K562 (cell line): ENCODE data around the gene CT83.

Experiments used
- E4F1 ChIP-seq: fragments of 250-450 bp; sonication (Bioruptor Pico); IDR thresholded peaks from 2 replicates; pipeline ENCODE4 v1.5.0; 2021; ENCODE audit warnings: mild to moderate bottlenecking, borderline replicate concordance
- NR2C1 ChIP-seq, 2 experiments: fragments of 450-650 bp; IDR thresholded peaks; 2 replicates each; pipeline ENCODE4 v1.6.1; 2017; ENCODE audit warnings: mild to moderate bottlenecking in 2 of 2, antibody characterized with exemption in 1 of 2, inconsistent platforms in 1 of 2, missing compliant biosample characterization in 1 of 2, missing genetic modification characterization in 1 of 2
- SIX5 ChIP-seq, 2 experiments: IDR thresholded peaks; 2 replicates each; pipeline ENCODE4 v1.6.1; 2011; ENCODE audit warnings: low read length in 2 of 2, borderline replicate concordance in 1 of 2, low read depth in 1 of 2, mild to moderate bottlenecking in 1 of 2, moderate library complexity in 1 of 2; ENCODE audit not compliant: insufficient read depth in 1 of 2
- SMARCE1 ChIP-seq: fragments of 450-650 bp; IDR thresholded peaks from 2 replicates; pipeline ENCODE4 v1.7.1; 2016; ENCODE audit warnings: mild to moderate bottlenecking
- STAG1 ChIP-seq: sonication (generic); formaldehyde crosslinking; IDR thresholded peaks from 2 replicates; pipeline ENCODE4 v1.5.0; 2020; ENCODE audit warnings: missing genetic modification reagents, borderline replicate concordance
- TBL1XR1 ChIP-seq, 2 experiments: IDR thresholded peaks; 2 replicates each; pipeline ENCODE4 v1.6.1; 2012; ENCODE audit warnings: improper control_type of control experiment in 2 of 2, low read length in 2 of 2, mild to moderate bottlenecking in 1 of 2
- TGIF2 ChIP-seq: sonication (generic); formaldehyde crosslinking; IDR thresholded peaks from 2 replicates; pipeline ENCODE4 v1.8.1; 2022; ENCODE audit warnings: mild to moderate bottlenecking, missing genetic modification reagents, moderate library complexity
- YY1 ChIP-seq, 3 experiments: IDR thresholded peaks; 2 replicates each; pipeline ENCODE4 v1.6.1; 2011; ENCODE audit warnings: low read length in 2 of 3, mild to moderate bottlenecking in 2 of 3, moderate library complexity in 2 of 3, borderline replicate concordance in 1 of 3, control low read depth in 1 of 3, low read depth in 1 of 3; ENCODE audit not compliant: insufficient read depth in 3 of 3, insufficient replicate concordance in 2 of 3, control insufficient read depth in 1 of 3, insufficient read length in 1 of 3; ENCODE audit errors: extremely low read depth in 1 of 3
- ZNF695 ChIP-seq: fragments of 450-650 bp; formaldehyde crosslinking; IDR thresholded peaks from 2 replicates; pipeline ENCODE4 v1.4.0; 2020; ENCODE audit warnings: mild to moderate bottlenecking, moderate library complexity

DNA sequence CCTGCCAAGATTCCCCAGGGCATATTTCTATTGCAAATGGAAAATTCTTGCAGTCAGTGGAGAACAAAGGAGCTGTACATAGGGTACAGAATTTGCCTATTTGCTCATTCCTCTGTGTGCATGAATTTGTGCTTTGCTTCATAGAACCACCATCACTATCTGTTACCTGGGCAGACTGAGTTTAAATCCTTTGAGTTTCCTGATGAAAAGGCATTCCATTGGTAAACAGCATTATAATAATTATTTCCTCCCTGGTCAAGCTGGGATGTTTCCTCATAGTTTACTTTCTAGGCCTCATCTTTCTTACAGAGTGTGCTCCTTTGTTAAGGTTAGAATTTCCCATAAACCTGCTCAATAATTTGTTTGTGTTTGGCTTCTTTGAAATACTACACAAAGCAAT is 27.2 kb downstream of the CT83 start:
- TF ChIP-seq TBL1XR1 (IDR thresholded peaks at IDR 0.05; ENCODE audit: low read length in 2 of 2) = no peak
- no peak for TF ChIP-seq SMARCE1
- no peak for TF ChIP-seq NR2C1 (IDR thresholded peaks at IDR 0.05)
- no peak for TF ChIP-seq NR2C1 (tag; IDR thresholded peaks at IDR 0.05)
- no peak for TF ChIP-seq E4F1 (CRISPR knock-in tag)
- TF ChIP-seq SIX5 (IDR thresholded peaks at IDR 0.05; ENCODE audit: borderline replicate concordance in 1 of 2, insufficient read depth in 1 of 2, low read depth in 1 of 2, low read length in 2 of 2) = no peak
- no peak for TF ChIP-seq TGIF2 (CRISPR knock-in tag)
- no peak for TF ChIP-seq YY1 (IDR thresholded peaks at IDR 0.05; ENCODE audit: borderline replicate concordance in 1 of 3, control insufficient read depth in 1 of 3, extremely low read depth in 1 of 3, insufficient read depth in 3 of 3, insufficient read length in 1 of 3, insufficient replicate concordance in 2 of 3, low read depth in 1 of 3, low read length in 2 of 3)
- no peak for TF ChIP-seq ZNF695
- TF ChIP-seq STAG1 (CRISPR knock-in tag) = no peak
